ENCODE results near the gene LRGUK. TPM values are rescaled to one million over a fixed set of nuclear protein-coding genes. Genes with fewer than 3 reads are reported as not detected.

The LRGUK gene
- total RNA-seq, 1 experiment from 2014 or later: 1.9 TPM

- no peak for TF ChIP-seq ATF3 (CRISPR knock-in tag; conservative IDR thresholded peaks at IDR 0.05)
- no peak for TF ChIP-seq ZNF423 (CRISPR knock-in tag; IDR thresholded peaks at IDR 0.05)
- TF ChIP-seq E2F4 (CRISPR knock-in tag; IDR thresholded peaks at IDR 0.05; ENCODE audit: borderline replicate concordance, low read depth): no peak
- TF ChIP-seq ESRRA (CRISPR knock-in tag; IDR thresholded peaks at IDR 0.05; ENCODE audit: borderline replicate concordance): no peak
- TF ChIP-seq, protein P1, sequence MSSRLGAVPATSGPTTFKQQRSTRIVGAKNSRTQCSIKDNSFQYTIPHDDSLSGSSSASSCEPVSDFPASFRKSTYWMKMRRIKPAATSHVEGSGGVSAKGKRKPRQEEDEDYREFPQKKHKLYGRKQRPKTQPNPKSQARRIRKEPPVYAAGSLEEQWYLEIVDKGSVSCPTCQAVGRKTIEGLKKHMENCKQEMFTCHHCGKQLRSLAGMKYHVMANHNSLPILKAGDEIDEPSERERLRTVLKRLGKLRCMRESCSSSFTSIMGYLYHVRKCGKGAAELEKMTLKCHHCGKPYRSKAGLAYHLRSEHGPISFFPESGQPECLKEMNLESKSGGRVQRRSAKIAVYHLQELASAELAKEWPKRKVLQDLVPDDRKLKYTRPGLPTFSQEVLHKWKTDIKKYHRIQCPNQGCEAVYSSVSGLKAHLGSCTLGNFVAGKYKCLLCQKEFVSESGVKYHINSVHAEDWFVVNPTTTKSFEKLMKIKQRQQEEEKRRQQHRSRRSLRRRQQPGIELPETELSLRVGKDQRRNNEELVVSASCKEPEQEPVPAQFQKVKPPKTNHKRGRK (CRISPR knock-in tag; IDR thresholded peaks at IDR 0.05; ENCODE audit: borderline replicate concordance): no peak
- no peak for TF ChIP-seq CREB1 (CRISPR knock-in tag; IDR thresholded peaks at IDR 0.05)
- TF ChIP-seq PREB (CRISPR knock-in tag; IDR thresholded peaks at IDR 0.05; ENCODE audit: borderline replicate concordance): no peak
- TF ChIP-seq, protein P2, sequence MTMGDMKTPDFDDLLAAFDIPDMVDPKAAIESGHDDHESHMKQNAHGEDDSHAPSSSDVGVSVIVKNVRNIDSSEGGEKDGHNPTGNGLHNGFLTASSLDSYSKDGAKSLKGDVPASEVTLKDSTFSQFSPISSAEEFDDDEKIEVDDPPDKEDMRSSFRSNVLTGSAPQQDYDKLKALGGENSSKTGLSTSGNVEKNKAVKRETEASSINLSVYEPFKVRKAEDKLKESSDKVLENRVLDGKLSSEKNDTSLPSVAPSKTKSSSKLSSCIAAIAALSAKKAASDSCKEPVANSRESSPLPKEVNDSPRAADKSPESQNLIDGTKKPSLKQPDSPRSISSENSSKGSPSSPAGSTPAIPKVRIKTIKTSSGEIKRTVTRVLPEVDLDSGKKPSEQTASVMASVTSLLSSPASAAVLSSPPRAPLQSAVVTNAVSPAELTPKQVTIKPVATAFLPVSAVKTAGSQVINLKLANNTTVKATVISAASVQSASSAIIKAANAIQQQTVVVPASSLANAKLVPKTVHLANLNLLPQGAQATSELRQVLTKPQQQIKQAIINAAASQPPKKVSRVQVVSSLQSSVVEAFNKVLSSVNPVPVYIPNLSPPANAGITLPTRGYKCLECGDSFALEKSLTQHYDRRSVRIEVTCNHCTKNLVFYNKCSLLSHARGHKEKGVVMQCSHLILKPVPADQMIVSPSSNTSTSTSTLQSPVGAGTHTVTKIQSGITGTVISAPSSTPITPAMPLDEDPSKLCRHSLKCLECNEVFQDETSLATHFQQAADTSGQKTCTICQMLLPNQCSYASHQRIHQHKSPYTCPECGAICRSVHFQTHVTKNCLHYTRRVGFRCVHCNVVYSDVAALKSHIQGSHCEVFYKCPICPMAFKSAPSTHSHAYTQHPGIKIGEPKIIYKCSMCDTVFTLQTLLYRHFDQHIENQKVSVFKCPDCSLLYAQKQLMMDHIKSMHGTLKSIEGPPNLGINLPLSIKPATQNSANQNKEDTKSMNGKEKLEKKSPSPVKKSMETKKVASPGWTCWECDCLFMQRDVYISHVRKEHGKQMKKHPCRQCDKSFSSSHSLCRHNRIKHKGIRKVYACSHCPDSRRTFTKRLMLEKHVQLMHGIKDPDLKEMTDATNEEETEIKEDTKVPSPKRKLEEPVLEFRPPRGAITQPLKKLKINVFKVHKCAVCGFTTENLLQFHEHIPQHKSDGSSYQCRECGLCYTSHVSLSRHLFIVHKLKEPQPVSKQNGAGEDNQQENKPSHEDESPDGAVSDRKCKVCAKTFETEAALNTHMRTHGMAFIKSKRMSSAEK (CRISPR knock-in tag; IDR thresholded peaks at IDR 0.05; ENCODE audit: borderline replicate concordance): no peak
These were observed 29.1 kb upstream of the LRGUK start (continued) for GRCh38 chr7:134098072-134098471.

- Mint-ChIP-seq H3K9me3 (peaks cover 26% of the 10 kb centered on the region), H3K27me3 (ENCODE audit: low read depth) (no peaks in the 10 kb centered on the region), H3K4me3 (no peak overlapping the region), H3K36me3 (0 out of 2 replicates have a peak, but pooled peaks cover 4% of the 10 kb centered on the region), H3K27ac (no peak overlapping the region), H3K4me1 (peaks cover 6% of the 10 kb centered on the region; the same call in 1 of the 2 replicates)
- ChIA-PET CTCF (interaction anchor here (1.2 kb wide), 1 partner anchor 39 kb away, joined by 3 read pairs; no protein-coding TSS in a partner anchor), POLR2A (no interaction called here)
- DNase-seq (ENCODE audit: low spot score) (no peak), ATAC-seq (no peak)
- TF ChIP-seq NFYB (CRISPR knock-in tag; conservative IDR thresholded peaks at IDR 0.05; ENCODE audit: low read depth): no peak
- no peak for TF ChIP-seq FOXK1 (CRISPR knock-in tag; IDR thresholded peaks at IDR 0.05)
- TF ChIP-seq, protein P3, sequence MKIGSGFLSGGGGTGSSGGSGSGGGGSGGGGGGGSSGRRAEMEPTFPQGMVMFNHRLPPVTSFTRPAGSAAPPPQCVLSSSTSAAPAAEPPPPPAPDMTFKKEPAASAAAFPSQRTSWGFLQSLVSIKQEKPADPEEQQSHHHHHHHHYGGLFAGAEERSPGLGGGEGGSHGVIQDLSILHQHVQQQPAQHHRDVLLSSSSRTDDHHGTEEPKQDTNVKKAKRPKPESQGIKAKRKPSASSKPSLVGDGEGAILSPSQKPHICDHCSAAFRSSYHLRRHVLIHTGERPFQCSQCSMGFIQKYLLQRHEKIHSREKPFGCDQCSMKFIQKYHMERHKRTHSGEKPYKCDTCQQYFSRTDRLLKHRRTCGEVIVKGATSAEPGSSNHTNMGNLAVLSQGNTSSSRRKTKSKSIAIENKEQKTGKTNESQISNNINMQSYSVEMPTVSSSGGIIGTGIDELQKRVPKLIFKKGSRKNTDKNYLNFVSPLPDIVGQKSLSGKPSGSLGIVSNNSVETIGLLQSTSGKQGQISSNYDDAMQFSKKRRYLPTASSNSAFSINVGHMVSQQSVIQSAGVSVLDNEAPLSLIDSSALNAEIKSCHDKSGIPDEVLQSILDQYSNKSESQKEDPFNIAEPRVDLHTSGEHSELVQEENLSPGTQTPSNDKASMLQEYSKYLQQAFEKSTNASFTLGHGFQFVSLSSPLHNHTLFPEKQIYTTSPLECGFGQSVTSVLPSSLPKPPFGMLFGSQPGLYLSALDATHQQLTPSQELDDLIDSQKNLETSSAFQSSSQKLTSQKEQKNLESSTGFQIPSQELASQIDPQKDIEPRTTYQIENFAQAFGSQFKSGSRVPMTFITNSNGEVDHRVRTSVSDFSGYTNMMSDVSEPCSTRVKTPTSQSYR (CRISPR knock-in tag; IDR thresholded peaks at IDR 0.05): no peak
- TF ChIP-seq FOXP1 (CRISPR knock-in tag; IDR thresholded peaks at IDR 0.05; ENCODE audit: borderline replicate concordance): no peak
- TF ChIP-seq, protein P4, sequence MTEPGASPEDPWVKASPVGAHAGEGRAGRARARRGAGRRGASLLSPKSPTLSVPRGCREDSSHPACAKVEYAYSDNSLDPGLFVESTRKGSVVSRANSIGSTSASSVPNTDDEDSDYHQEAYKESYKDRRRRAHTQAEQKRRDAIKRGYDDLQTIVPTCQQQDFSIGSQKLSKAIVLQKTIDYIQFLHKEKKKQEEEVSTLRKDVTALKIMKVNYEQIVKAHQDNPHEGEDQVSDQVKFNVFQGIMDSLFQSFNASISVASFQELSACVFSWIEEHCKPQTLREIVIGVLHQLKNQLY (CRISPR knock-in tag; IDR thresholded peaks at IDR 0.05): no peak
- no peak for TF ChIP-seq CDX4 (CRISPR knock-in tag; IDR thresholded peaks at IDR 0.05; ENCODE audit: borderline replicate concordance)
- TF ChIP-seq ETV6 (CRISPR knock-in tag; IDR thresholded peaks at IDR 0.05): no peak
- TF ChIP-seq GTF2I (CRISPR knock-in tag; conservative IDR thresholded peaks at IDR 0.05): no peak
- TF ChIP-seq ATF1 (CRISPR knock-in tag; IDR thresholded peaks at IDR 0.05): no peak
- TF ChIP-seq ELF4 (CRISPR knock-in tag; IDR thresholded peaks at IDR 0.05; ENCODE audit: low read depth): no peak
- no peak for TF ChIP-seq ZNF219 (CRISPR knock-in tag; IDR thresholded peaks at IDR 0.05; ENCODE audit: borderline replicate concordance)
These were observed 25.4 kb upstream of the LRGUK start for GRCh38 chr7:134101716-134102115.
